HCT116 (cell line): ENCODE results near the gene TUT4. TPM values are rescaled to one million over a fixed set of nuclear protein-coding genes. Genes with fewer than 3 reads are reported as not detected.

Source experiments
- ATAC-seq: fragments of 200-7000 bp; cut with Tn5 transposase; 2 replicates; pipeline ENCODE4 v1.9.1; 2020; ENCODE audit warnings: mild to moderate bottlenecking, moderate library complexity
- BruUV-seq: library from RNA; stranded (reverse); fragments of 400-500 nt; replicated peaks from 2 replicates; lab custom pipeline; 2021; lab: Mats Ljungman, UMichigan
- CTCF ChIA-PET: fragments of 300-600 bp; sonication (Branson Sonifier 250); formaldehyde crosslinking; loops from one replicate; lab custom pipeline; 2021; ENCODE audit warnings: antibody characterized with exemption; lab: Charles Lee
- POLR2A ChIA-PET: fragments of 300-600, 350-600 bp; sonication (Branson Sonifier 250); formaldehyde crosslinking; loops from one replicate; lab custom pipeline; 2021; ENCODE audit warnings: antibody characterized with exemption; lab: Charles Lee
- RAD21 ChIA-PET, 2 experiments: fragments of 300-600 bp; sonication (Branson Sonifier 250); formaldehyde crosslinking; loops; one replicate each; lab custom pipeline; 2023; ENCODE audit warnings: low total read pairs in 2 of 2; ENCODE audit not compliant: uncharacterized antibody in 2 of 2, unreplicated experiment in 2 of 2, low non-redundant PET in 1 of 2; lab: Charles Lee
- DNase-seq: peaks from one replicate; pipeline ENCODE4 v3.0.0-alpha.2; 2010; ENCODE audit warnings: low read depth, low spot score
- H2AFZ ChIP-seq: fragments of 200-600 bp; shearing (Covaris generic), sonication (generic); 2 replicates; pipeline ENCODE4 v1.6.1; 2017; ENCODE audit warnings: low read depth, mixed run types, mixed read lengths, antibody characterized with exemption, low read length; ENCODE audit not compliant: poor library complexity, severe bottlenecking
- H3K27ac ChIP-seq: 2 replicates; pipeline ENCODE4 v1.5.1; 2012; ENCODE audit warnings: low read depth, low read length
- H3K27me3 ChIP-seq: fragments of 200-600 bp; sonication (generic); 2 replicates; pipeline ENCODE4 v1.6.1; 2016; ENCODE audit warnings: mixed run types, low read length, mixed read lengths; ENCODE audit not compliant: insufficient read depth
- H3K36me3 ChIP-seq, 2 experiments: fragments of 200-500 bp in 1 of 2; fragments of 200-600 bp in 1 of 2; sonication (Bioruptor generic) in 1 of 2; sonication (generic) in 1 of 2; 2 replicates each; pipeline versions ENCODE4 v1.5.1 to v1.6.1; 2014 to 2016; ENCODE audit warnings: low read length in 2 of 2, inconsistent platforms in 1 of 2, mixed read lengths in 1 of 2, mixed run types in 1 of 2; ENCODE audit not compliant: insufficient read depth in 2 of 2, control insufficient read depth in 1 of 2
- H3K4me1 ChIP-seq, 2 experiments: fragments of 200-600 bp in 1 of 2; sonication (generic) in 1 of 2; 2 replicates each; pipeline versions ENCODE4 v1.5.1 to v1.6.1; 2012 to 2017; ENCODE audit warnings: low read length in 2 of 2, inconsistent platforms in 1 of 2, mild to moderate bottlenecking in 1 of 2, mixed read lengths in 1 of 2, mixed run types in 1 of 2, moderate library complexity in 1 of 2; ENCODE audit not compliant: insufficient read depth in 2 of 2, control insufficient read depth in 1 of 2
- H3K4me2 ChIP-seq: fragments of 200-600 bp; sonication (generic); 2 replicates; pipeline ENCODE4 v1.6.1; 2017; ENCODE audit warnings: mixed run types, low read length, mixed read lengths
- H3K4me3 ChIP-seq, 2 experiments: fragments of 200-600 bp in 1 of 2; sonication (generic) in 1 of 2; replicated peaks in 1 of 2; 2 replicates each; pipeline ENCODE4 v1.5.1; 2011 to 2016; ENCODE audit warnings: low read length in 2 of 2, control low read depth in 1 of 2, low read depth in 1 of 2, mild to moderate bottlenecking in 1 of 2, mixed read lengths in 1 of 2, mixed run types in 1 of 2
- H3K79me2 ChIP-seq: fragments of 200-600 bp; sonication (generic); 2 replicates; pipeline ENCODE4 v1.6.1; 2017; ENCODE audit warnings: mild to moderate bottlenecking, mixed run types, low read length, moderate library complexity, mixed read lengths; ENCODE audit not compliant: insufficient read depth
- H3K9ac ChIP-seq: fragments of 200-600 bp; sonication (generic); 2 replicates; pipeline ENCODE4 v1.6.1; 2016; ENCODE audit warnings: low read length, mixed read lengths
- H3K9me2 ChIP-seq: fragments of 200-600 bp; sonication (generic), shearing (Covaris generic); 2 replicates; pipeline ENCODE4 v1.6.1; 2017; ENCODE audit warnings: mixed run types, mild to moderate bottlenecking, moderate library complexity; ENCODE audit not compliant: insufficient read depth
- H3K9me3 ChIP-seq, 2 experiments: fragments of 200-500 bp in 1 of 2; fragments of 200-600 bp in 1 of 2; sonication (Bioruptor generic) in 1 of 2; sonication (generic) in 1 of 2; 2 replicates each; pipeline ENCODE4 v1.6.1; 2014 to 2017; ENCODE audit warnings: low read length in 2 of 2, mixed read lengths in 2 of 2, inconsistent platforms in 1 of 2, low read depth in 1 of 2, mild to moderate bottlenecking in 1 of 2, mixed run types in 1 of 2, moderate library complexity in 1 of 2; ENCODE audit not compliant: control insufficient read depth in 1 of 2, insufficient read depth in 1 of 2
- H4K20me1 ChIP-seq: fragments of 200-600 bp; sonication (generic), shearing (Covaris generic); 2 replicates; pipeline ENCODE4 v1.6.1; 2017; ENCODE audit warnings: mixed run types, mild to moderate bottlenecking, moderate library complexity; ENCODE audit not compliant: insufficient read depth
- CEBPB ChIP-seq: IDR thresholded peaks from 2 replicates; pipeline ENCODE4 v1.6.1; 2012; ENCODE audit warnings: low read depth
- CTCF ChIP-seq, 3 experiments: fragments of 200-600 bp in 1 of 3; sonication (generic) in 1 of 3; IDR thresholded peaks in 2 of 3; conservative IDR thresholded peaks in 1 of 3; 2 replicates each; pipeline ENCODE4 v1.5.1; 2012 to 2017; ENCODE audit warnings: low read depth in 2 of 3, low read length in 2 of 3, antibody characterized with exemption in 1 of 3, borderline replicate concordance in 1 of 3, control low read depth in 1 of 3, mild to moderate bottlenecking in 1 of 3, mixed read lengths in 1 of 3, mixed run types in 1 of 3, moderate library complexity in 1 of 3; ENCODE audit not compliant: insufficient read depth in 1 of 3
- EGR1 ChIP-seq: IDR thresholded peaks from 2 replicates; pipeline ENCODE4 v1.6.1; 2012; ENCODE audit warnings: low read depth
- EZH2 ChIP-seq: fragments of 200-600 bp; sonication (generic); IDR thresholded peaks from 2 replicates; pipeline ENCODE4 v1.6.1; 2017; ENCODE audit warnings: antibody characterized with exemption, mixed run types
- EZH2phosphoT487 ChIP-seq: fragments of 200-600 bp; IDR thresholded peaks from 2 replicates; pipeline ENCODE4 v1.6.1; 2018; ENCODE audit warnings: antibody characterized with exemption, borderline replicate concordance
- FOSL1 ChIP-seq: IDR thresholded peaks from 2 replicates; pipeline ENCODE4 v1.6.1; 2012; ENCODE audit warnings: low read depth
- MAX ChIP-seq: IDR thresholded peaks from 2 replicates; pipeline ENCODE4 v1.6.1; 2012
- POLR2A ChIP-seq: IDR thresholded peaks from 2 replicates; pipeline ENCODE4 v1.7.0; 2011; ENCODE audit warnings: borderline replicate concordance; ENCODE audit not compliant: insufficient read depth, insufficient read length; ENCODE audit errors: extremely low read depth
- POLR2AphosphoS5 ChIP-seq: IDR thresholded peaks from 2 replicates; pipeline ENCODE4 v1.6.1; 2011; ENCODE audit warnings: mild to moderate bottlenecking, low read depth, low read length, moderate library complexity
- RAD21 ChIP-seq: IDR thresholded peaks from 2 replicates; pipeline ENCODE4 v1.6.1; 2012; ENCODE audit warnings: low read depth, mild to moderate bottlenecking
- REST ChIP-seq: IDR thresholded peaks from 2 replicates; pipeline ENCODE4 v1.6.1; 2012; ENCODE audit warnings: low read depth
- SIN3A ChIP-seq: IDR thresholded peaks from 2 replicates; pipeline ENCODE4 v1.6.1; 2012; ENCODE audit warnings: low read depth
- SP1 ChIP-seq: IDR thresholded peaks from 2 replicates; pipeline ENCODE4 v1.6.1; 2012; ENCODE audit warnings: low read depth
- SRF ChIP-seq: IDR thresholded peaks from 2 replicates; pipeline ENCODE4 v1.6.1; 2012; ENCODE audit warnings: low read depth
- TCF7L2 ChIP-seq: IDR thresholded peaks from 2 replicates; pipeline ENCODE4 v1.7.0; 2011; ENCODE audit warnings: borderline replicate concordance, inconsistent platforms; ENCODE audit not compliant: insufficient read depth, insufficient read length; ENCODE audit errors: extremely low read depth
- ZFX ChIP-seq: fragments of 450-650 bp; IDR thresholded peaks from 2 replicates; pipeline ENCODE4 v1.6.1; 2017
- ZNF274 ChIP-seq: fragments of 200-500 bp; sonication (Bioruptor generic); IDR thresholded peaks from 2 replicates; pipeline ENCODE4 v1.6.1; 2014; ENCODE audit warnings: mild to moderate bottlenecking, low read depth, low read length, inconsistent platforms
- intact Hi-C: fragments of 100-400 bp; cut with micrococcal nuclease; formaldehyde crosslinking; loops from 2 replicates; pipeline ENCODE4 v1.10.0; 2022
- total RNA-seq: library from RNA; stranded (reverse); gene quantifications from one replicate; pipeline ENCODE4 v1.2.1, GENCODE V29; 2021; ENCODE audit not compliant: unreplicated experiment

TUT4 gene
- total RNA-seq, 1 experiment from 2014 or later = 50.0 TPM

GRCh38 chr1:52461821-52462220 lies 91.1 kb downstream of the TUT4 start:
- H3K4me2 ChIP-seq = no peak overlapping the region
- POLR2A ChIA-PET = no interaction called here
- no TSS peak for BruUV-seq

More at GRCh38 chr1:52461821-52462220, 91.1 kb downstream of the TUT4 start:
- ChIA-PET RAD21 (no interaction called here), CTCF (no interaction called here)
- no peak overlapping the region for H2AFZ ChIP-seq
- H3K9me3 ChIP-seq = no peaks in the 10 kb centered on the region
- intact Hi-C loops = no loop called here
- no peak overlapping the region for H3K9ac ChIP-seq
- ATAC-seq = no peak
- no peaks in the 10 kb centered on the region for H4K20me1 ChIP-seq
- TF ChIP-seq POLR2AphosphoS5 (no peak), MAX (no peak), ZNF274 (no peak), EZH2 (no peak), CTCF (IDR thresholded peaks at IDR 0.05 in 2 of 3, conservative IDR thresholded peaks at IDR 0.05 in 1 of 3; ENCODE audit: borderline replicate concordance in 1 of 3, insufficient read depth in 1 of 3, low read depth in 2 of 3, low read length in 2 of 3) (no peak), SIN3A (no peak), RAD21 (no peak), POLR2A (no peak), ZFX (no peak), SRF (no peak), REST (no peak), EGR1 (no peak), EZH2phosphoT487 (no peak), SP1 (no peak), TCF7L2 (no peak), CEBPB (no peak), FOSL1 (no peak)
- no peaks in the 10 kb centered on the region for H3K9me2 ChIP-seq
- H3K4me3 ChIP-seq = no peak overlapping the region
- no peaks in the 10 kb centered on the region for H3K27me3 ChIP-seq
- no peak overlapping the region for H3K27ac ChIP-seq
- no peaks in the 10 kb centered on the region for H3K4me1 ChIP-seq
- no peaks in the 10 kb centered on the region for H3K36me3 ChIP-seq
- no peaks in the 10 kb centered on the region for H3K79me2 ChIP-seq
- DNase-seq = no peak
